ENCODE measurements around the gene KRT31. TPM values are rescaled to one million over a fixed set of nuclear protein-coding genes. Genes with fewer than 3 reads are reported as not detected.
A peak's percentile ranks its signal among the peaks of the same experiment; 100 is the strongest.

The KRT31 gene
- total RNA-seq, 1 donor from 2014 or later, result not detected

DNA sequence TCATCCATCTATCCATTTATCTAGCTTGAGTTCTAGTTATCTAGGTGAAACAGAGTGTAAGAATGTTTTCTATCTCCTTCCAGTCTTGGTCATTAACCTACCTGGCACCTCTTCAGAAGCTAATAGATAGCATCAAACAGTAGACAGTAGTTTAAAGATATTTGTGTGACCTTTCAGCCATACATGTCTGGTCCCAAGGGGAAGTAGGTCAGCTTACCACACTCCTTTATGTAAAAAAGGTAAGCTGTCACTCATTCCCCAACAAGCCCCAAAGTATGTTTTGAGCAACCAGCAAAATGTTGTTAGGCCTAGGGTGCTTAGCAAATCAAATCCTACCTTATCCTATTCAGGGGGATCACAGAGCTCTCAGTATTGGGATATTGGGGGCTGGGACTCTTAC lies 31.3 kb downstream of the KRT31 start:
- Histone ChIP-seq H3K36me3 (ENCODE audit: control insufficient read depth, insufficient read depth, low read length) (no peaks in the 10 kb centered on the region), H3K27me3 (ENCODE audit: control insufficient read depth, insufficient read depth, low read length) (no peaks in the 10 kb centered on the region), H3K4me3 (ENCODE audit: low read depth, low read length) (no peak overlapping the region)
- TF ChIP-seq, protein P1, sequence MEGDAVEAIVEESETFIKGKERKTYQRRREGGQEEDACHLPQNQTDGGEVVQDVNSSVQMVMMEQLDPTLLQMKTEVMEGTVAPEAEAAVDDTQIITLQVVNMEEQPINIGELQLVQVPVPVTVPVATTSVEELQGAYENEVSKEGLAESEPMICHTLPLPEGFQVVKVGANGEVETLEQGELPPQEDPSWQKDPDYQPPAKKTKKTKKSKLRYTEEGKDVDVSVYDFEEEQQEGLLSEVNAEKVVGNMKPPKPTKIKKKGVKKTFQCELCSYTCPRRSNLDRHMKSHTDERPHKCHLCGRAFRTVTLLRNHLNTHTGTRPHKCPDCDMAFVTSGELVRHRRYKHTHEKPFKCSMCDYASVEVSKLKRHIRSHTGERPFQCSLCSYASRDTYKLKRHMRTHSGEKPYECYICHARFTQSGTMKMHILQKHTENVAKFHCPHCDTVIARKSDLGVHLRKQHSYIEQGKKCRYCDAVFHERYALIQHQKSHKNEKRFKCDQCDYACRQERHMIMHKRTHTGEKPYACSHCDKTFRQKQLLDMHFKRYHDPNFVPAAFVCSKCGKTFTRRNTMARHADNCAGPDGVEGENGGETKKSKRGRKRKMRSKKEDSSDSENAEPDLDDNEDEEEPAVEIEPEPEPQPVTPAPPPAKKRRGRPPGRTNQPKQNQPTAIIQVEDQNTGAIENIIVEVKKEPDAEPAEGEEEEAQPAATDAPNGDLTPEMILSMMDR (IDR thresholded peaks at IDR 0.05; ENCODE audit: insufficient read depth, low read length, poor library complexity, severe bottlenecking), result no peak
- DNase-seq (ENCODE audit: low read depth), result no peak

DNA sequence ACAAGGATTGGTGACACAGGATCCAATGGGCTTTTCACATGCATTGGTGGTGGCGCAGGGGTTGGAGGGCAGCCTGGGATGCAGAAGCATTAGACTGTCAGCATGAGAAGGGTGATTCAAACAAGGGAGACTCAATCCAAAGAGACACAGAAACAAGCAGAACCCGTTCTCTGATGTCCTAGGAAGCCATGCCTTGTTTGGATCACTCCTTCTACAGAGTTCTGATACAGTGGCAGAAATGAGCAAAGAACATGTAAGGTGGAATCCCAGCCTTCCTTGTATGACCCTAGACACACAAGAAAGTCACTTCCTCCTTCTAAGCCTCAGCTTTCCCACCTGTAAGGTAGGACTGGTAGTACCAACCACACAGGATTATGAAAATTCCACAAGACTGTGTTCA lies 33.5 kb downstream of the KRT31 start:
- Histone ChIP-seq H3K27me3 (ENCODE audit: control insufficient read depth, insufficient read depth, low read length) (no peaks in the 10 kb centered on the region), H3K4me3 (ENCODE audit: low read depth, low read length) (no peak overlapping the region), H3K36me3 (ENCODE audit: control insufficient read depth, insufficient read depth, low read length) (no peaks in the 10 kb centered on the region)
- no peak for DNase-seq (ENCODE audit: low read depth)
- TF ChIP-seq, protein P1 (IDR thresholded peaks at IDR 0.05; ENCODE audit: insufficient read depth, low read length, poor library complexity, severe bottlenecking), result no peak

- DNase-seq (ENCODE audit: low read depth), result peak; percentile 79
- no peak overlapping the region for H3K4me3 ChIP-seq (ENCODE audit: low read depth, low read length)
- H3K36me3 ChIP-seq (ENCODE audit: control insufficient read depth, insufficient read depth, low read length), result no peaks in the 10 kb centered on the region
- H3K27me3 ChIP-seq (ENCODE audit: control insufficient read depth, insufficient read depth, low read length), result no peaks in the 10 kb centered on the region
- TF ChIP-seq, protein P1 (IDR thresholded peaks at IDR 0.05; ENCODE audit: insufficient read depth, low read length, poor library complexity, severe bottlenecking), result no peak
Observed at GRCh38 chr17:41360296-41360995, 37.0 kb downstream of the KRT31 start.

DNA sequence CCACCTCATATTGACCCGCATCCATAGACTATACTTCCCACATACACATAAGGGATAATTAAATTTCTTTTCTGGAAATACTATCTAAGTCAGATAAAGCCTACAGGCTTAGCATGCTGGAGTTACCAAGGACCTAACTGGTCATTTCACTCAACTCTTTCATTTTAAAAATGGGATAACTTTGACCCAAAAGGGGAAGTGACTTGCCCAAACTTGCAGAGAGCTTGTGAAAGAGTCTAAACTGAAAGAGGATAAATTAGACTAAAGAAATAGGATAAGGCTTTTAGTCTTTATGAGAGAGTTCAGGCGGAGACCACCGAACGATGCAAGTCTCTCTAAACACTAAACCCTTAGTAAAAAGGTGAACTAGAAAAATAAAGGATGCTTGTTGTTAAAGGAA lies 42.9 kb downstream of the KRT31 start:
- Histone ChIP-seq H3K4me3 (ENCODE audit: low read depth, low read length) (no peak overlapping the region), H3K27me3 (ENCODE audit: control insufficient read depth, insufficient read depth, low read length) (no peaks in the 10 kb centered on the region), H3K36me3 (ENCODE audit: control insufficient read depth, insufficient read depth, low read length) (no peaks in the 10 kb centered on the region)
- TF ChIP-seq, protein P1 (IDR thresholded peaks at IDR 0.05; ENCODE audit: insufficient read depth, low read length, poor library complexity, severe bottlenecking), result no peak
- no peak for DNase-seq (ENCODE audit: low read depth)

GRCh38 chr17:41352597-41353366 lies 44.6 kb downstream of the KRT31 start:
- no peak for DNase-seq (ENCODE audit: low read depth)
- no peaks in the 10 kb centered on the region for H3K36me3 ChIP-seq (ENCODE audit: control insufficient read depth, insufficient read depth, low read length)
- H3K27me3 ChIP-seq (ENCODE audit: control insufficient read depth, insufficient read depth, low read length), result no peaks in the 10 kb centered on the region
- no peak overlapping the region for H3K4me3 ChIP-seq (ENCODE audit: low read depth, low read length)
- TF ChIP-seq, protein P1 (IDR thresholded peaks at IDR 0.05; ENCODE audit: insufficient read depth, low read length, poor library complexity, severe bottlenecking), result no peak

Data from kidney epithelial cell (primary cell).